Esophagus muscularis mucosa (tissue), 4 donors: ENCODE data around the gene RNF126. TPM values are rescaled to one million over a fixed set of nuclear protein-coding genes. Genes with fewer than 3 reads are reported as not detected.

Experiments
- DNase-seq: peaks from one replicate; pipeline ENCODE4 v3.0.0-alpha.2; 2017; ENCODE audit errors: extremely low spot score
- H3K27ac ChIP-seq, 4 donors: fragments of 200-600 bp; sonication (generic); replicated peaks in 1 of 4; 1 replicate in 3 of 4; 2 replicates in 1 of 4; pipeline ENCODE4 v1.5.1; 2016 to 2019; ENCODE audit warnings: mild to moderate bottlenecking in 1 of 4
- H3K27me3 ChIP-seq, 4 donors: fragments of 200-600 bp; sonication (generic); one replicate each; pipeline versions ENCODE4 v1.5.1 to v1.6.0; 2016 to 2019
- H3K36me3 ChIP-seq, 4 donors: fragments of 200-600 bp; sonication (generic); one replicate each; pipeline ENCODE4 v1.5.1; 2016 to 2019
- H3K4me1 ChIP-seq, 4 donors: fragments of 200-600 bp; sonication (generic); one replicate each; pipeline ENCODE4 v1.5.1; 2016 to 2019
- H3K4me3 ChIP-seq, 4 donors: fragments of 200-600 bp; sonication (generic); 1 replicate in 2 of 4; 2 replicates in 2 of 4; pipeline ENCODE4 v1.5.1; 2016 to 2019; ENCODE audit warnings: mild to moderate bottlenecking in 4 of 4, moderate library complexity in 1 of 4
- H3K9me3 ChIP-seq, 4 donors: fragments of 200-600 bp; sonication (generic); 1 replicate in 3 of 4; 2 replicates in 1 of 4; pipeline ENCODE4 v1.5.1; 2016 to 2019
- CTCF ChIP-seq, 3 experiments: fragments of 200-600 bp in 2 of 3; fragments of 450-650 bp in 1 of 3; sonication (generic) in 2 of 3; IDR thresholded peaks; one replicate each; pipeline ENCODE4 v1.5.1; 2017 to 2019; ENCODE audit warnings: antibody characterized with exemption in 3 of 3, mild to moderate bottlenecking in 2 of 3, moderate library complexity in 1 of 3
- EP300 ChIP-seq: sonication (generic); formaldehyde crosslinking; IDR thresholded peaks from one replicate; pipeline ENCODE4 v1.6.1; 2017; ENCODE audit warnings: antibody characterized with exemption
- POLR2A ChIP-seq: fragments of 450-650 bp; IDR thresholded peaks from one replicate; pipeline ENCODE4 v1.6.1; 2017; ENCODE audit warnings: antibody characterized with exemption, moderate library complexity, mild to moderate bottlenecking, low read depth
- POLR2AphosphoS5 ChIP-seq, 2 donors: sonication (generic); formaldehyde crosslinking; IDR thresholded peaks; one replicate each; pipeline ENCODE4 v1.6.1; 2017; ENCODE audit warnings: antibody characterized with exemption in 2 of 2
- WGBS: methylation state at CpG from one replicate; pipeline ENCODE4 v1.1.5; 2018; 5-methylcytosine and 5-hydroxymethylcytosine counted together
- intact Hi-C: fragments of 100-400 bp; cut with DNase I; formaldehyde crosslinking; loops from one replicate; pipeline ENCODE4 v1.15.1; 2023
- total RNA-seq, 4 donors: library from RNA; depleted of rRNA; stranded (reverse); fragments of >200 nt; gene quantifications; one replicate each; pipeline versions ENCODE4 v1.1.0 to v1.2.1, GENCODE V29; 2016

Gene RNF126
- total RNA-seq, 4 donors from 2014 or later = 41.5 to 63.5 (median 62.3) TPM

GRCh38 chr19:694481-695351 lies 31.7 kb upstream of the RNF126 start:
- WGBS = 50% methylated on average over 29 of the region's 41 CpGs

GRCh38 chr19:690203-690602 lies 27.2 kb upstream of the RNF126 start:
- Histone ChIP-seq H3K9me3 (no peaks in the 10 kb centered on the region), H3K36me3 (no peaks in the 10 kb centered on the region), H3K4me3 (no peak overlapping the region), H3K27ac (no peak overlapping the region), H3K4me1 (no peaks in the 10 kb centered on the region), H3K27me3 (peaks cover 0 to 8% (median 0%) of the 10 kb centered on the region in 4 donors)
- DNase-seq = no peak
- intact Hi-C loops = no loop called here
- WGBS = 73% methylated on average over 18 of the region's 18 CpGs
- TF ChIP-seq CTCF (IDR thresholded peaks at IDR 0.05) (no peak), EP300 (no peak), POLR2AphosphoS5 (IDR thresholded peaks at IDR 0.05) (no peak), POLR2A (no peak)

More at GRCh38 chr19:694481-695351, 31.7 kb upstream of the RNF126 start:
- H3K27ac ChIP-seq = no peak overlapping the region
- H3K27me3 ChIP-seq = peaks cover 0 to 31% (median 0%) of the 10 kb centered on the region in 4 donors
- H3K4me3 ChIP-seq = no peak overlapping the region
- DNase-seq = no peak
- TF ChIP-seq POLR2AphosphoS5 (IDR thresholded peaks at IDR 0.05) (no peak), POLR2A (no peak), EP300 (no peak), CTCF (IDR thresholded peaks at IDR 0.05) (no peak)
- H3K36me3 ChIP-seq = no peaks in the 10 kb centered on the region
- H3K4me1 ChIP-seq = no peaks in the 10 kb centered on the region
- H3K9me3 ChIP-seq = no peaks in the 10 kb centered on the region
- intact Hi-C loops = no loop called here

- Histone ChIP-seq H3K4me3 (no peak overlapping the region), H3K27ac (no peak overlapping the region), H3K9me3 (no peaks in the 10 kb centered on the region), H3K27me3 (no peaks in the 10 kb centered on the region), H3K36me3 (no peaks in the 10 kb centered on the region), H3K4me1 (no peaks in the 10 kb centered on the region)
- DNase-seq = no peak
- intact Hi-C loops = no loop called here
- TF ChIP-seq CTCF (IDR thresholded peaks at IDR 0.05) (no peak), POLR2A (no peak), EP300 (no peak), POLR2AphosphoS5 (IDR thresholded peaks at IDR 0.05) (no peak)
- WGBS = 92% methylated on average over 17 of the region's 17 CpGs
Observed at GRCh38 chr19:688992-689391, 26.0 kb upstream of the RNF126 start.

- H3K4me3 ChIP-seq = no peak overlapping the region
- H3K4me1 ChIP-seq = no peaks in the 10 kb centered on the region
- no peaks in the 10 kb centered on the region for H3K27me3 ChIP-seq
- 84% methylated on average over 15 of the region's 15 CpGs for WGBS
- H3K36me3 ChIP-seq = no peaks in the 10 kb centered on the region
- no peak for DNase-seq
- no peak for TF ChIP-seq CTCF (IDR thresholded peaks at IDR 0.05)
- TF ChIP-seq POLR2AphosphoS5 (IDR thresholded peaks at IDR 0.05) = no peak
- no peak for TF ChIP-seq EP300
- TF ChIP-seq POLR2A = no peak
- intact Hi-C loops = no loop called here
- no peaks in the 10 kb centered on the region for H3K9me3 ChIP-seq
- H3K27ac ChIP-seq = no peak overlapping the region
Observed at GRCh38 chr19:688214-688613, 25.2 kb upstream of the RNF126 start.
